Measurements from ENCODE around the gene NDUFA8.

Gene NDUFA8

DNA sequence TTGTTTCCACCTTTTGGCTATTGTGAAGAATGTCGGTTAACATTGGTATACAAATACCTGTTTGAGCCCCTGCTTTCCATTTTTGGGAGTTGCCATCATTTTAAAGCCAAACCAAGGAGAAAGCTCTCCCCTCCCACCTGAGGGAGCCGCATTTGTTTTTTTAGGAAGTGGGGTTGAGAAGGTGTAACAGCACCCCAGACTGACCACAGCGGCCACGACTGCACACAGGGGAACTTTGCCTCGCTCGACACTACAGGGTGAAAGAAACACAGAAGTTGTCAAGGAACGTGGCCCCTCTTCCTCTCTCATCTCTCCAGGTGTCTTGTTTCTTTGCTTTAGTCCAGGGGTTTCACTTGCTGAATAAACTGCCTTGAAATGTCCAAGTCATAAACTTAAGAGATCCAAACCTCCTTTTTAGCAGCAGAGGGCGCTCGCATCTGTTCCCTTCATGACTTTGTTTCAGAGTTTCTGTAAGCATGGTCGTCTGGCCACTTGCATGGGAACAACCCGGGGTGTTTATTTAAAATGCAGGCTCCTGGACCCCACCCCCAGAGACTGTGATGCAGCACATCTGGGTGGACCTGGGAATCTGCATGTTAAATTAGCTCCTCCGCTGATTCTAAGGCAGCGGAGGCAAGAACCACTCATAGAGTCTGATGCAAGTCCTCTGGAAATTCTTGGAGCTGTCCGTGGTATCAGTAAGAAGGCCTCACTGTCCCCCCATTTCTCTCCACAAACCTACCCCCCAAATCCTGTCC is 64.4 kb downstream of the NDUFA8 start:
- no peak for DNase-seq
